HT-29 (cell line): ENCODE data around the gene BBX. TPM values are rescaled to one million over a fixed set of nuclear protein-coding genes. Genes with fewer than 3 reads are reported as not detected.
"Not testable (repeated sequence)": the region's sequence is repeated elsewhere in the genome, so short reads cannot be mapped to it uniquely, and the experiment has no call there.

Experiments
- DNase-seq: peaks from one replicate; pipeline ENCODE4 v3.0.0-alpha.2; 2015; ENCODE audit warnings: low spot score
- total RNA-seq: library from RNA; depleted of rRNA; stranded (reverse); fragments of >200 nt; shearing (Covaris generic); gene quantifications from 2 replicates; pipeline ENCODE4 v1.2.3, GENCODE V29; 2014

Gene BBX
- total RNA-seq, 1 experiment from 2014 or later, result 27.2 TPM

GRCh38 chr3:107682580-107682979 is 159.8 kb downstream of the BBX start:
- no peak for DNase-seq

- no peak for DNase-seq
These were observed 160.7 kb downstream of the BBX start for GRCh38 chr3:107683447-107683846.

DNA sequence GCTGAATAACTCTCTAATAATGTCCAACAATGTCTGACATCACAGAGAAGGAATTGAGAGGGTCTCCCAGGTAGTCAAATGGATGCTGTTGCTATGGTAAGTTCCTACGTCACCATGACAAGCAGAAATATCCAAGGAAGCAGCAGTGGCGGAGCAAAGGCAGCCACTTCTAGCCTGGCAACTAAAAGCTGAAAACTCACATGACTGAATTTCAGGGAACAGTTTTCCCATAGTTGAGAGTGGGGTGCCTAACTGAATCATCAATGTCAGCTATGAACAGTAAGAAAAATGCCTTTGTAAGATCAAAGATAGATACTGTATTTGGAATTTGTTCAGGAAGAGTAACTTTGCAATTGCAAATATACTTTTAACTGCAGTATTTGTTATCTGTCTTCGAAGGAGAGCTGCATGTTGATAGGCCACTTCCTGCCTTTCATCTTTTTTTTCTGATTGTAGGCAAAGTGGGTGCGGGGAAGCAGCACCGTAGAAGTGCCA is 161.7 kb downstream of the BBX start:
- no peak for DNase-seq

GRCh38 chr3:107685383-107685782 is 162.6 kb downstream of the BBX start:
- DNase-seq, result no peak

- DNase-seq, result no peak
These were observed 164.4 kb downstream of the BBX start for GRCh38 chr3:107687056-107687581.

DNA sequence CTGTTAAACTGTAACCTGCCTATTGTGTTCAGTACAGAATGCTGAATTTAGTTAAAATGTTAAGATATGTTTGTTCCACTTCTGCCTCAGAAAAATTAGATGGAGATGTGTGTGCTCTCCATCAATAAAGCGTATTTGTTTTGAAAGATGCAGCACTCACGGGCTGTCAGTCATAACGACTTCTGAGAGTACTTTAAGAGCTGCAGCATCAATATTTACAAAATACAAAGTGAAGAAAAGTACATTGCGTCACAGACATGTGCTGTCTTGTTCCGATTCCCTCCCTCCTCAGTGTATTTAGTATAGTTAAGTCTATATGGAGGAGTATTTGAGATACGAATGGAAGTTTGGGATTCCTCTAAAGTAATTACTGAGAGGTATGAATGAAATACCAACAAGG is 166.6 kb downstream of the BBX start:
- no peak for DNase-seq

DNA sequence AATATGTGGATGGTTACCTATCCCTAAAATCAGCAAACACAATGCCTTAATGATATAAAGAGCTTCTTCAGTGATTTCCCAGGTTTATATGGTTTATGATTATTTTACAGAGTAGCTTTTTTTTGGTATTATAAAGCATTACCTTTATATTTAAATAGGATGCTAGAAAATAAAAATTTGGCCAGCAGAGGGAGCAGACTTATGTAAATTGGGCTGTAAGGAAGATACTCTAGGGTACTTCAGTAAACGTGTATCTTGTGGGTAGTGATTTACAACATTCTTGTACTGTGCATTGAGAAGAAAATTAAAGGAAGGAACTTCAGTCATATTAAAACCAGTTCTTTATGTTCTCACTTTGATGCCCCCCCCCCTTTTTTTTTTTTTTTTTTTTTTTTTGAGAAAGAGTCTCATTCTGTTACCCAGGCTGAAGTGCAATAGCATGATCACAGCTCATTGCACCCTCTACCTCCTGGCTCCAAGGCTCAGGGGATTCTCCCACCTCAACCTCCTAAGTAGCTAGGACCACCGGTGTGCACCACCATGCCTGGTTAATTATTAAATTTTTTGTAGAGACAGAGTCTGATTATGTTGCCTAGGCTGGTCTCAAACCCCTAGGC is 167.9 kb downstream of the BBX start:
- peak; percentile 79 for DNase-seq

- DNase-seq, result not testable (repeated sequence)
These were observed 169.2 kb downstream of the BBX start for GRCh38 chr3:107691984-107692383.

- DNase-seq, result not testable (repeated sequence)
These were observed 174.6 kb downstream of the BBX start for GRCh38 chr3:107697348-107697747.

DNA sequence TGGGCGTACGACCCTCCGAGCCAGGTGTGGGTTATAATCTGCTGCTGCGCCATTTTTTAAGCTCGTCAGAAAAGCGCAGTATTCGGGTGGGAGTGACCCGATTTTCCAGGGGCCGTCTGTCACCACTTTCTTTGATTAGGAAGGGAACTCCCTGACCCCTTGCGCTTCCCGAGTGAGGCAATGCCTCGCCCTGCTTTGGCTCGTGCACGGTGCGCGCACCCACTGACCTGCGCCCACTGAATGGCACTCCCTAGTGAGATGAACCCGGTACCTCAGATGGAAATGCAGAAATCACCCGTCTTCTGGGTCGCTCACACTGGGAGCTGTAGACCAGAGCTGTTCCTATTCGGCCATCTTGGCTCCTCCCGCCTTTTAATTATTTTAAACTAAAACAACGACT is 175.1 kb downstream of the BBX start:
- DNase-seq, result peak; percentile 62

- no peak for DNase-seq
These were observed 176.9 kb downstream of the BBX start for GRCh38 chr3:107699682-107700081.

DNA sequence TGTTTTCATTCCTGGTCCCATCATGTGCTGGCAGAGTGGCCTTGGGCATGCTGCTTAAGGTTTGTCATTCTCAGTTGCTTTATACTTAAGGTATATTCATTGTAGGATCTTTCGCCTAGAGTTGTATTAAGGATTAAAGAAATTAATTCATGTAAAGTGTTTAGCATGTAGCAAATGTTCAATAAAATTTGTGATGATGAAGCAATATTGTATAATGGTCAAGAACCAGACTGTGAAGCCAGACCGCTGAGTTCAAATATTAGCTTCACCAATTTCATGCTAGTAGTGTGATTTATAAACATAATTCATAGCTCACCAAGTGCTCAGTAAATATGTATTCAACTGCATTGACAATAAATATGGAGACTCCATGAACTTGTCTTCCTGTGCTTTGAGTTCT is 178.5 kb downstream of the BBX start:
- no peak for DNase-seq

DNA sequence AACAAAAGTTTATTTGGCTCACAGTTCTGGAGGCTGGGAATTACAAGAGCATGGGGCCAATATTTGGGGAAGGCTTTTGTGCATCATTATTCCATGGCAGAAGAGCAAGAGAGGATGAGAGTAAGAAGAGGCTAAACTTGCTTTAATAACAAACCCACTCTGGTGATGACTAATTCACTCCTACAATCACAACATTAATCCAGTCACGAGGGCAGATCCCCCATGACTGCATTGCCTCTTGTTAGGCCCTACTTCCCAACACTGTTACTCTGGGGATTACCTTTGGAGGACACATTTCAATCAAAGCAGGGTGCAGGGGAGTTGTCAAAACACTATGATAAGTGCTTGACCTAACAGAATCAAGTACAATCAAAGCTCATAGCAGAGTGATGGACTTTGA is 181.7 kb downstream of the BBX start:
- DNase-seq, result no peak

DNA sequence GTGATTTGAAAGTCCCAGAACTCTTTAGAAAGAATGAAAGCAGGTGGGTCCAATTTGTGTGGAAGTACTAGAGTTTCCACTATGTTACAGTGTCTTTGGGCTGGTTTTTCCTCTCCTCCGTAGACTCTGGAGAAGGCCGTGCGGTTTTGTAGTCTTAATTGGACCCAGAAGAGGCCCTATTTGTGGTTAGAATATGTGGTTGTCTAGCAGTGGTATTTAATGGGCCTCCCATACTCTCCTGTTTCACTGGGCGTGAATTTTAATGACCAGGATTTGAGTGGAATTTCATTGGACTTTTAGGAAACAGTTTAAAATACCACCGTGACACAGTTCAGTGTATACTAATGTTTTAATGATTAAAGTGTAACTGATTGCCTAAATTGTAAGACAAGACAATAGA is 182.3 kb downstream of the BBX start:
- DNase-seq, result no peak

- DNase-seq, result peak; percentile 39
These were observed 188.1 kb downstream of the BBX start for GRCh38 chr3:107710851-107711250.

- no peak for DNase-seq
These were observed 194.0 kb downstream of the BBX start for GRCh38 chr3:107716734-107717133.

- DNase-seq, result no peak
These were observed 195.8 kb downstream of the BBX start for GRCh38 chr3:107718547-107718946.

DNA sequence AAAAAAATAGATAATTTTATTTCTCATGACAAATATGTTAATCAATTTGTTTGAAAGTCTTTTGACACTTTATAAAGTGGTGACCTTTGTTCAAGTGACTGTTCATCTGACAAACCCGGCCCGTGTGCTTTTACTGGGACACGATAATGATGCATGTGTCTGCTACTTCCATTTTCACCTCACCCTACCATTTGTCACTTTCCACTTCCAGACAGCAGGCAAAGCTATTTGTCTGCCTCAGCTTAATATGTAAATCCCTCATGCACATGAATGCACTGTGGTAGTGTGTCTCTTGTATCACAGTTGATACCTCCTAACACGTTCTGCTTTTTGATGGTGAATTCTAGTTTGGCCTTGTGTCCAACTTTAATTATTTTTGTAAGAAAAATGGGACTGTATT is 204.3 kb downstream of the BBX start:
- DNase-seq, result no peak

- DNase-seq, result no peak
These were observed 206.9 kb downstream of the BBX start for GRCh38 chr3:107729686-107730085.

- DNase-seq, result no peak
These were observed 211.6 kb downstream of the BBX start for GRCh38 chr3:107734317-107734716.

DNA sequence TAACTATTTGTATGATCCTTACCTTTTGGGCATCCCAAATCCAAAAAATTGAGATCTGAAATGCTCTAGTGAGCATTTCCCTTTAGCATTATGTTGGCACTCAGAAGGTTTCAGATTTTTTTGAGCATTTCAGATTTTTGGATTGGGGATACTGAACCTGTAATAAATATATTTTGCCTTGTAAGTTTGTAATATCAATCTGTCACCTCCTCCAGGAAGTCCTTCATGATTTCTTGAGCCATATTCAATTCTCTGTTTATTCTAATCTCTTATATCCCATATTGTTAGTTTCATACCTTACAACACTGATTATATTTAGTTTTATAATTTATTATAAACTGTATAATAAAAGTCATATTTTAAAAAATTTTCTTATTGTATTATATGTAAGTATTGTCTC is 215.2 kb downstream of the BBX start:
- no peak for DNase-seq

GRCh38 chr3:107738486-107739183 is 215.9 kb downstream of the BBX start:
- DNase-seq, result no peak

DNA sequence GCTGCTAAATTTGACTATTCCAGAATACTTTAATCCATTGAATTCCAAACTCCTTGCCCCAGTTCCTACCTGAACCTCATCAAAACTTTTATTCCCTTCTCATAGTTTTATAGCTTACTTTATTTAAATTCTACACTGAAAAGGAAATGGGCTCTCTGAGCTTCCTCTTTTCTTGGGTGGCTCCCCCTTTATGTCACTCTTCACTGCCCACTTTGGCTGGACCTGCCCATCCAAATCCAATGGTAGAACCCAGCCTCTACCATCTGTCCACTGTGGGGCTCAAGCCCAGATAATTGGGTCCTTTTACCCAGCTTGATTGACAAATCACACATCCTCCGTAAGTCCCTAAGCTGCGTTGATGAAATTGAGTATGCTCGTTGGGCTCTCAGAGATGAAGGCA is 216.5 kb downstream of the BBX start:
- no peak for DNase-seq
